GM12878 (cell line): ENCODE results near the gene PHC2. TPM values are rescaled to one million over a fixed set of nuclear protein-coding genes. Genes with fewer than 3 reads are reported as not detected.
A peak's percentile ranks its signal among the peaks of the same experiment; 100 is the strongest.

Source experiments
- ATAC-seq: fragments of 200-7000 bp; cut with Tn5 transposase; 3 replicates; pipeline ENCODE4 v1.9.1; 2020; ENCODE audit warnings: mild to moderate bottlenecking, moderate library complexity
- BruUV-seq: library from RNA; stranded (reverse); fragments of 400-500 nt; replicated peaks from 2 replicates; lab custom pipeline; 2021; lab: Mats Ljungman, UMichigan
- CTCF ChIA-PET: fragments of 300-600 bp; sonication (Branson Sonifier 250); formaldehyde crosslinking; extraction: SDS; loops from one replicate; lab custom pipeline; 2021; ENCODE audit warnings: inconsistent platforms; lab: Yijun Ruan, JAX
- POLR2A ChIA-PET: fragments of 350-600 bp; formaldehyde crosslinking; extraction: SDS; loops from one replicate; lab custom pipeline; 2021; ENCODE audit warnings: inconsistent platforms; lab: Charles Lee
- RAD21 ChIA-PET: fragments of 300-600 bp; sonication (Branson Sonifier 250); formaldehyde crosslinking; loops from one replicate; lab custom pipeline; 2023; ENCODE audit warnings: antibody characterized with exemption; ENCODE audit not compliant: unreplicated experiment; lab: Charles Lee
- SMC1A ChIA-PET: fragments of 300-600 bp; sonication (Branson Sonifier 250); formaldehyde crosslinking; loops from one replicate; lab custom pipeline; 2023; ENCODE audit not compliant: unreplicated experiment, uncharacterized antibody; lab: Charles Lee
- DNase-seq: peaks from one replicate; pipeline ENCODE4 v3.0.0-alpha.2; 2011; ENCODE audit warnings: low read depth, low spot score
- FAIRE-seq: peaks from 3 replicates; lab custom pipeline; 2011; peaks lifted over from hg19 to GRCh38; lab: Jason Lieb, UNC
- H2AFZ ChIP-seq: 2 replicates; pipeline ENCODE4 v1.6.0; 2011; ENCODE audit warnings: low read depth, low read length, control low read depth; ENCODE audit not compliant: control insufficient read depth
- H3K27ac ChIP-seq: 2 replicates; pipeline ENCODE4 v1.5.1; 2011; ENCODE audit warnings: control low read depth; ENCODE audit not compliant: control insufficient read depth, insufficient read depth
- H3K27me3 ChIP-seq, 2 experiments: replicated peaks in 1 of 2; 2 replicates each; pipeline versions ENCODE4 v1.6.0 to v1.6.1; 2011; ENCODE audit warnings: low read length in 1 of 2; ENCODE audit not compliant: control insufficient read depth in 2 of 2, insufficient read depth in 2 of 2
- H3K36me3 ChIP-seq, 2 experiments: 2 replicates each; pipeline ENCODE4 v1.5.1; 2011; ENCODE audit warnings: low read length in 1 of 2; ENCODE audit not compliant: control insufficient read depth in 2 of 2, insufficient read depth in 2 of 2
- H3K4me1 ChIP-seq: 2 replicates; pipeline ENCODE4 v1.6.1; 2011; ENCODE audit warnings: mild to moderate bottlenecking, low read length, moderate library complexity, mixed read lengths; ENCODE audit not compliant: control insufficient read depth, insufficient read depth
- H3K4me2 ChIP-seq: 2 replicates; pipeline ENCODE4 v1.6.0; 2011; ENCODE audit warnings: control low read depth; ENCODE audit not compliant: control insufficient read depth, insufficient read depth
- H3K4me3 ChIP-seq: fragments of 200-600 bp; sonication (generic); 2 replicates; pipeline ENCODE4 v1.5.1; 2016
- H3K79me2 ChIP-seq: 2 replicates; pipeline ENCODE4 v1.6.0; 2011; ENCODE audit warnings: low read length; ENCODE audit not compliant: control insufficient read depth, insufficient read depth
- H3K9ac ChIP-seq: 2 replicates; pipeline ENCODE4 v1.8.0; 2011; ENCODE audit warnings: low read length, control low read depth, mixed read lengths; ENCODE audit not compliant: control insufficient read depth, insufficient read depth
- H3K9me3 ChIP-seq: replicated peaks from 3 replicates; pipeline ENCODE4 v1.5.1; 2011; ENCODE audit warnings: mild to moderate bottlenecking, low read length; ENCODE audit not compliant: control insufficient read depth, insufficient read depth
- H4K20me1 ChIP-seq: 2 replicates; pipeline ENCODE4 v1.6.0; 2011; ENCODE audit not compliant: control insufficient read depth, insufficient read depth
- HDAC6 ChIP-seq: fragments of 200-600 bp; sonication (generic); IDR thresholded peaks from one replicate; pipeline ENCODE4 v1.8.0; 2017; ENCODE audit warnings: antibody characterized with exemption; ENCODE audit not compliant: unreplicated experiment
- HDGF ChIP-seq: fragments of 450-650 bp; IDR thresholded peaks from 2 replicates; pipeline ENCODE4 v1.6.1; 2016; ENCODE audit warnings: antibody characterized with exemption
- NFIC ChIP-seq: IDR thresholded peaks from 2 replicates; pipeline ENCODE4 v1.6.1; 2012; ENCODE audit warnings: low read depth, mild to moderate bottlenecking, inconsistent platforms, low read length, moderate library complexity
- POU2F2 ChIP-seq: IDR thresholded peaks from 3 replicates; pipeline ENCODE4 v1.6.1; 2011; ENCODE audit warnings: low read depth, mild to moderate bottlenecking, low read length, borderline replicate concordance
- SIN3A ChIP-seq: IDR thresholded peaks from 2 replicates; pipeline ENCODE4 v1.6.1; 2012; ENCODE audit warnings: low read depth, low read length, improper control_type of control experiment
- SREBF2 ChIP-seq: IDR thresholded peaks from 2 replicates; pipeline ENCODE4 v1.6.1; 2012; ENCODE audit warnings: mild to moderate bottlenecking, low read length
- TCF12 ChIP-seq: IDR thresholded peaks from 2 replicates; pipeline ENCODE4 v1.6.1; 2011; ENCODE audit warnings: low read depth, mild to moderate bottlenecking, low read length
- YY1 ChIP-seq: IDR thresholded peaks from 2 replicates; pipeline ENCODE4 v1.6.1; 2011; ENCODE audit warnings: low read depth, mild to moderate bottlenecking, low read length
- WGBS: methylation state at CpG from one replicate; pipeline ENCODE4 v1.1.6; 2016; ENCODE audit warnings: low lambda C conversion rate; ENCODE audit not compliant: insufficient replicate concordance, insufficient coverage; ENCODE audit errors: missing lambda C conversion rate; 5-methylcytosine and 5-hydroxymethylcytosine counted together
- in situ Hi-C: fragments of 300-500 bp; cut with MboI; formaldehyde crosslinking; loops from 9 replicates; pipeline ENCODE4 v1.14.3; 2018; ENCODE audit warnings: mixed read lengths
- intact Hi-C: fragments of 100-400 bp; cut with micrococcal nuclease; formaldehyde crosslinking; loops from one replicate; pipeline ENCODE4 v1.14.2; 2022; ENCODE audit not compliant: unreplicated experiment
- polyA plus RNA-seq, 11 experiments: library from polyadenylated mRNA; depleted of rRNA in 4 of 11; unstranded in 6 of 11; stranded (reverse) in 5 of 11; fragments of >200 nt; fragmentation: Nextera tagmentation in 4 of 11; fragmentation: Illumina TruSeq in 1 of 11; extraction: Ambion mirVana in 4 of 11; extraction: Trizol in 1 of 11; gene quantifications; 1 replicate in 1 of 11; 2 replicates in 10 of 11; pipeline versions ENCODE4 v1.2.1 to v1.2.3, GENCODE V29; 2011 to 2016; ENCODE audit warnings: inconsistent platforms in 2 of 11, missing spikeins in 2 of 11, low read depth in 1 of 11
- total RNA-seq, 4 experiments: library from RNA; depleted of rRNA in 3 of 4; stranded (reverse); fragments of >200 nt in 3 of 4; fragmentation: Illumina TruSeq in 1 of 4; extraction: Trizol in 1 of 4; gene quantifications; 2 replicates each; pipeline versions ENCODE4 v1.2.1 to v1.2.3, GENCODE V29; 2013 to 2021
- TF ChIP-seq, protein P1 (sequence below): fragments of 450-650 bp; IDR thresholded peaks from 2 replicates; pipeline ENCODE4 v1.6.1; 2017; ENCODE audit warnings: mild to moderate bottlenecking, low read depth, inconsistent platforms; ENCODE audit not compliant: poor library complexity, severe bottlenecking
- TF ChIP-seq, protein P2 (sequence below): IDR thresholded peaks from 2 replicates; pipeline ENCODE4 v1.6.1; 2012; ENCODE audit warnings: low read depth, low read length, improper control_type of control experiment

The PHC2 gene
- total and polyA plus RNA-seq, 10 of the 15 experiments (the other 5 are each of a cell fraction or from before 2014, with no cell fraction given), result 2.0 to 35.9 (median 16.4) TPM

DNA sequence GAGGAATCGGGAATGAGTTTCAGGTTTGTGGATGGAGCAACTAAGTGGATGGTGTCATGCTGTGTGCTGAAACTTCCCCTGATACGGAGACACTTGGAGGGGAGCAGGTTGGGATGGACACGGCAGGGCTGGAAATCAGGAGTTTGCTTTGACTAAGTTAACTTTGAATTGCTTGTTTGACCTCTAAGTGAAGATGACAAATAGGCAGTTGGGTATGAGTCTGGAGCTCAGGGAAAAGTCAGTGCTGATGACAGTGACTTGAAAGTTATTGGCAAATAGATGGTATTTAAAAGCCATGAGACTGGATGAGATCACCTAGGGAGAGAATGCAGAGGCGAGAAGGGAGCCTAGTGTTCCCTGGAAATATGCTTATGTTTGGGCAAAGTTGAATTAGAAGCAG lies 28.8 kb upstream of the PHC2 start:
- ChIA-PET RAD21 (interaction anchor here (1.0 to 3.1 kb wide), 6 partner anchors 9 to 332 kb away, joined by 3 to 27 read pairs (median 3); partner anchors contain the start of gene ZSCAN20), POLR2A (interaction anchor here (1.0 to 1.6 kb wide), 2 partner anchors 12 to 333 kb away, joined by 3 to 5 read pairs; partner anchors contain the start of gene ZSCAN20), CTCF (interaction anchor here (1.0 to 8.5 kb wide), 5 partner anchors 10 to 353 kb away, joined by 3 to 111 read pairs (median 3); partner anchors contain the start of gene ZSCAN20), SMC1A (interaction anchor here (1.5 to 7.6 kb wide), 3 partner anchors 9 to 333 kb away, joined by 4 to 112 read pairs (median 8); partner anchors contain the start of gene ZSCAN20)
- Histone ChIP-seq H3K4me2 (peak overlapping the region; percentile 65), H3K27ac (peak overlapping the region; percentile 73), H3K4me1 (peaks cover 60% of the 10 kb centered on the region), H2AFZ (no peak overlapping the region), H3K79me2 (no peaks in the 10 kb centered on the region; the same call in 1 of the 2 replicates), H3K9ac (no peak overlapping the region), H4K20me1 (no peaks in the 10 kb centered on the region), H3K36me3 (no peaks in the 10 kb centered on the region), H3K9me3 (no peaks in the 10 kb centered on the region), H3K27me3 (no peaks in the 10 kb centered on the region), H3K4me3 (no peak overlapping the region)
- BruUV-seq, result no TSS peak
- 97% methylated on average over 4 of the region's 4 CpGs for WGBS
- no peak for DNase-seq
- in situ Hi-C loops, result no loop called here
- FAIRE-seq, result no peak
- no peak for TF ChIP-seq HDAC6
- TF ChIP-seq HDGF, result no peak
- TF ChIP-seq YY1, result no peak
- no peak for TF ChIP-seq SREBF2
- ATAC-seq, result no peak
- intact Hi-C loops, result loop anchor here (2.0 to 5.0 kb wide), 2 partner anchors 113 to 347 kb away; no protein-coding TSS in a partner anchor

DNA sequence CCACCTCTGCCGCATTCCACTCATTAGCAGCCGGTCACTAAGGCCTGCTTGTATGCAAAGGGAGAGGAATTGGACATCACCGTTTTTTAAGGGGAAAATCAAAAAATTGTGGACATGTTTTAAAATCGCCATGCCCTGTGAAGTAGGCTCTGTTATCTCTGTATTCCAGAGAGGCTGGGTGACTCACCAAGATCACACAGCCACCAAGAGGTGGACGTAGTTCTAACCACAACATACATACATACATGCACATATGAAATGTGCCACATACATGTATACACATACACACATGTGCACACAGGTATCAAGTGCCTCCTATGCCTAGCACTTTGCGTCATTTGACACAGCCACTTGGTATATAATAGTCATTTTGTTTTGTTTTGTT lies 25.6 kb upstream of the PHC2 start:
- DNase-seq, result no peak

More for the DNA sequence above, 25.6 kb upstream of the PHC2 start:
- TF ChIP-seq TCF12, result no peak
- TF ChIP-seq SIN3A, result no peak
- TF ChIP-seq, protein P1, sequence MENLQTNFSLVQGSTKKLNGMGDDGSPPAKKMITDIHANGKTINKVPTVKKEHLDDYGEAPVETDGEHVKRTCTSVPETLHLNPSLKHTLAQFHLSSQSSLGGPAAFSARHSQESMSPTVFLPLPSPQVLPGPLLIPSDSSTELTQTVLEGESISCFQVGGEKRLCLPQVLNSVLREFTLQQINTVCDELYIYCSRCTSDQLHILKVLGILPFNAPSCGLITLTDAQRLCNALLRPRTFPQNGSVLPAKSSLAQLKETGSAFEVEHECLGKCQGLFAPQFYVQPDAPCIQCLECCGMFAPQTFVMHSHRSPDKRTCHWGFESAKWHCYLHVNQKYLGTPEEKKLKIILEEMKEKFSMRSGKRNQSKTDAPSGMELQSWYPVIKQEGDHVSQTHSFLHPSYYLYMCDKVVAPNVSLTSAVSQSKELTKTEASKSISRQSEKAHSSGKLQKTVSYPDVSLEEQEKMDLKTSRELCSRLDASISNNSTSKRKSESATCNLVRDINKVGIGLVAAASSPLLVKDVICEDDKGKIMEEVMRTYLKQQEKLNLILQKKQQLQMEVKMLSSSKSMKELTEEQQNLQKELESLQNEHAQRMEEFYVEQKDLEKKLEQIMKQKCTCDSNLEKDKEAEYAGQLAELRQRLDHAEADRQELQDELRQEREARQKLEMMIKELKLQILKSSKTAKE, result no peak
- no peak for TF ChIP-seq NFIC
- no peak for TF ChIP-seq POU2F2
- TF ChIP-seq, protein P2, sequence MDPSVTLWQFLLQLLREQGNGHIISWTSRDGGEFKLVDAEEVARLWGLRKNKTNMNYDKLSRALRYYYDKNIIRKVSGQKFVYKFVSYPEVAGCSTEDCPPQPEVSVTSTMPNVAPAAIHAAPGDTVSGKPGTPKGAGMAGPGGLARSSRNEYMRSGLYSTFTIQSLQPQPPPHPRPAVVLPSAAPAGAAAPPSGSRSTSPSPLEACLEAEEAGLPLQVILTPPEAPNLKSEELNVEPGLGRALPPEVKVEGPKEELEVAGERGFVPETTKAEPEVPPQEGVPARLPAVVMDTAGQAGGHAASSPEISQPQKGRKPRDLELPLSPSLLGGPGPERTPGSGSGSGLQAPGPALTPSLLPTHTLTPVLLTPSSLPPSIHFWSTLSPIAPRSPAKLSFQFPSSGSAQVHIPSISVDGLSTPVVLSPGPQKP, result no peak
- no peaks in the 10 kb centered on the region for H3K9me3 ChIP-seq
- H2AFZ ChIP-seq, result no peak overlapping the region
- RAD21 ChIA-PET, result interaction anchor here (0.7 to 5.1 kb wide), 6 partner anchors 13 to 329 kb away, joined by 3 to 54 read pairs (median 6); partner anchors contain the start of gene ZSCAN20
- SMC1A ChIA-PET, result interaction anchor here (0.9 to 7.6 kb wide), 8 partner anchors 12 to 231 kb away, joined by 3 to 112 read pairs (median 3); partner anchors contain the start of gene ZSCAN20
- no peaks in the 10 kb centered on the region for H3K27me3 ChIP-seq
- intact Hi-C loops (loop anchor here (5.0 kb wide), 1 partner anchor 344 kb away; no protein-coding TSS in a partner anchor), in situ Hi-C loops (no loop called here)
- POLR2A ChIA-PET, result no interaction called here
- CTCF ChIA-PET, result interaction anchor here (0.6 to 8.5 kb wide), 21 partner anchors 9 to 942 kb away, joined by 3 to 81 read pairs (median 4); partner anchors contain the start of genes PHC2 and ZSCAN20
- no peaks in the 10 kb centered on the region; the same call in 1 of the 2 replicates for H3K79me2 ChIP-seq
- no peak overlapping the region for H3K4me2 ChIP-seq
- no peaks in the 10 kb centered on the region for H4K20me1 ChIP-seq
- BruUV-seq, result no TSS peak
- FAIRE-seq (no peak), ATAC-seq (no peak)
- 60% methylated on average over 6 of the region's 6 CpGs for WGBS
- H3K4me1 ChIP-seq, result peaks cover 30% of the 10 kb centered on the region
- H3K9ac ChIP-seq, result no peak overlapping the region
- no peak overlapping the region for H3K27ac ChIP-seq
- no peaks in the 10 kb centered on the region for H3K36me3 ChIP-seq
- no peak overlapping the region for H3K4me3 ChIP-seq
